GM12891 (cell line): Measurements from ENCODE around the gene PSTK.

Experiments used
- DNase-seq: peaks from one replicate; pipeline ENCODE4 v3.0.0; 2011; ENCODE audit warnings: low spot score; ENCODE audit not compliant: insufficient read length
- FAIRE-seq: peaks from 2 replicates; lab custom pipeline; 2011; peaks lifted over from hg19 to GRCh38; lab: Jason Lieb, UNC
- PAX5 ChIP-seq: IDR thresholded peaks from 2 replicates; pipeline ENCODE4 v1.6.1; 2011; ENCODE audit warnings: low read length, moderate library complexity, mild to moderate bottlenecking; ENCODE audit not compliant: insufficient read depth, severe bottlenecking
- POLR2A ChIP-seq: IDR thresholded peaks from 2 replicates; pipeline ENCODE4 v1.6.1; 2011; ENCODE audit warnings: low read depth, low read length, control low read depth
- POLR2AphosphoS5 ChIP-seq: IDR thresholded peaks from 2 replicates; pipeline ENCODE4 v1.6.1; 2011; ENCODE audit warnings: low read depth, low read length, control low read depth
- POU2F2 ChIP-seq: IDR thresholded peaks from 2 replicates; pipeline ENCODE4 v1.6.1; 2011; ENCODE audit warnings: low read depth, mild to moderate bottlenecking, control low read depth, low read length, moderate library complexity
- SPI1 ChIP-seq: IDR thresholded peaks from 2 replicates; pipeline ENCODE4 v1.6.1; 2011; ENCODE audit warnings: low read depth, low read length, control low read depth
- TAF1 ChIP-seq: IDR thresholded peaks from 2 replicates; pipeline ENCODE4 v1.6.1; 2011; ENCODE audit warnings: low read depth, low read length, control low read depth

Gene PSTK

DNA sequence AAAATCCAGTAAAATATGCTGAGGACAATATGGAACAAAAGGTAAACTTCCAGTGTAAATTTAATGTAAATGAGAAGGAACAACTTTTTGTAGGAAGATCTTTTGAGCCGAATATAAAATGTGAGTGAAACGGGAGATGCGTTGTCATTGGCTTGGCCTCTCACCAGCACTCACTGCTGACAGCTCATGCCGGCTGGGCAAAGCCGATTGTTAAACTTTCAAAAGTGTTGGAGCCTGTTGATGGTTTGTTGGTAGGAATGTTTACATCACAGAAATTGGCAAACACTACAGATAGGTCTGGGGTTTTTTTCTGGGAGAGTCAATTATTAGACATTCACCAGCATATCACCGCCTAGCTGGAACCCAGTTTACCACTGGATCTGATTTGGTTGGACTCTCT lies 6.1 kb downstream of the PSTK start:
- no peak for DNase-seq
- TF ChIP-seq SPI1 = no peak
- FAIRE-seq = no peak

- no peak for TF ChIP-seq POU2F2
- no peak for TF ChIP-seq SPI1
- TF ChIP-seq POLR2AphosphoS5 = no peak
- no peak for TF ChIP-seq PAX5
- no peak for TF ChIP-seq POLR2A
- TF ChIP-seq TAF1 = no peak
- no peak for DNase-seq
- FAIRE-seq = no peak
These were observed 8.3 kb downstream of the PSTK start for GRCh38 chr10:122988501-122988900.

DNA sequence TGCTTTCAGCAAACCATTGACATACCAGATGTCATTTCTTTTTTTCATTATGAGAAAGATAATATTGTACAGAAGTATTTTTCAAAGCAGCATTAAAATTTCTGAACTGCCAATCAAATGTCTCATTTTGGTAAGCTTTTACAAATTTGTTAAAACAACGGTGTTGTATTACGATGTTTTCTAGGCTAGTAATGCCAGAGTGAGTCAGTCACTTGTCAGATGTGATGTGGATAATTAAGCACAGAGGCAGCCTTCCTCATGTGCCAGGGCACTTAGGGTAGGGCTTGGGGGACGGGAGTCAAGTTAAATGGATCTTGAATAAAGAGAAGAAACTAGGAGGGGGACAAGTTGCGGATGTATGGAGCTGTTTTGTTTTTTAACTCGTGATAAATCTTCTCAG lies 10.1 kb downstream of the PSTK start:
- DNase-seq (no peak), FAIRE-seq (no peak)
- no peak for TF ChIP-seq POLR2A
- no peak for TF ChIP-seq POU2F2
- no peak for TF ChIP-seq PAX5
- no peak for TF ChIP-seq SPI1
- TF ChIP-seq TAF1 = no peak
- no peak for TF ChIP-seq POLR2AphosphoS5

DNA sequence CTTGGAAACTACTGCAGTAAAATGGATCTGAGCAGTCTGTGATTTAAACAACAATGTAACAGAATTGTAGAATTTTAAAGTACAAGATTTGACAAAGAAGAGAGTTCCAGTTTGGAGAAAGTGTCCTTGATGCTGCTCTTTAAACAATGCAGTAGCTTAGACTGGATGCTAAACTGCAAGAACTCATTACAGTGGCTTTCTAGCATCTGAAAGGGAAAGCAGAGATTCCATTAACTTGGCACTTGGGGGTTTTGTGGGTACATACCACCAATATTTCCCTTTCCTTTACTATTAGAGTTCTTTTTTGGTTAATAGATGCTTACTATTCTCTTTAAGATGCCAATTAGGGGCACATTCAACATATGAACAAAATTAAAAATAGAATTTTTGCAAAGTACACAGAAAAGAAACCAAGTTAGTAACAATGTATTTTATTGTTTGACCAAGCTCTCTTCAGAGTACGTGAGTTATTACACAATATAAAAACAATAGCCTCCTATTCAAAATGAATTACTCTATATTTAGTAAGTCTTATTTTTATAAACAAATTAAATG lies 11.9 kb downstream of the PSTK start:
- TF ChIP-seq TAF1 = no peak
- no peak for TF ChIP-seq SPI1
- TF ChIP-seq POLR2AphosphoS5 = no peak
- TF ChIP-seq POLR2A = no peak
- no peak for TF ChIP-seq PAX5
- no peak for TF ChIP-seq POU2F2
- FAIRE-seq (no peak), DNase-seq (no peak)

DNA sequence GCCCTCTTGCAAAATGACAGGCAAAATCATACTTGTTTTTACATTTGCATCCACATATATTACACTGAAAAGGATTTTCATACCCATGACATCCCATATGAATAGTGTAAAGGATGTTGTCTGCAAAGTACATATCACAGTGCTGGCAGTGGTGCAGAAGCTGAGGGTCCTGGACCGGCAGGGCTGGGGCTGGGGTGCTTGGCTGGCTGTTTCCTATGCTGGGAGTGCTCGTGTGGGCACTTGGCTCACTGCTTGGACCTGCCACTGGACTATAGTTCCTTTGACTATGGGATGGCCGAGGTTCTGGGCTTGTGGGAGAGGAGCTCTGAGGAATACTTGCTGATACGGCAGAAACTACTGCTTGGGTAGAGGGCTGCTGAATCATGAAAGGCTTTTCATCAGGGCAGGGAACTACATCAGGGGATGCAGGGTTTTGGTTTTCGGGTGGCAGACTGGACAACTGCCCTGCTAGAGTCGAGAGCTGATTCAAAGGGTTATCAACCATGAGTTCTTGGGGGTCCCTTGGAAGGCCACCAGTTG lies 13.7 kb downstream of the PSTK start:
- no peak for FAIRE-seq
- TF ChIP-seq POLR2A (no peak), POLR2AphosphoS5 (no peak), POU2F2 (no peak), SPI1 (no peak), PAX5 (no peak), TAF1 (no peak)

GRCh38 chr10:122995936-122996335 lies 15.7 kb downstream of the PSTK start:
- DNase-seq (no peak), FAIRE-seq (no peak)
- TF ChIP-seq POLR2A (no peak), PAX5 (no peak)

More for the DNA sequence above, 13.7 kb downstream of the PSTK start:
- DNase-seq = no peak

DNA sequence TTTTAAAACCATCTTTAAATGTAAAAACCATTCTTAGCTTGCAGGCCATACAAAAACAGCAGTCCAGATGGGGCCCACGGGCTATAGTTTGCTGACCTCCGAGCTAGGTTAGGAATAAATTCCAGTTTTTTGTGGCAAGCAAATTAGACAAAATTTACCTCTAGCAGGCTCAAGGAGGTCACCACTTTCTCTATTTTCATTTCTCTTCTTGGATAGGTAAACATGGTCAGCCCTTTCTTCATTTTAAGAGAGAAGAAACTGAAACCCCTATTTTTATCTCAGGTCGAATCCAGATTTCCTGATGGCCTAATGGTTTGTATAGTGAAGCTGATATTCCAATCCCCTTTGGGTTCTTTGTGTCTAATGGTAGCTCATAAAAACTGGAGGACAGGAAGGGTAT lies 17.7 kb downstream of the PSTK start:
- FAIRE-seq = peak; percentile 70
- DNase-seq = no peak
- TF ChIP-seq POU2F2 (no peak), TAF1 (no peak), POLR2A (no peak)

GRCh38 chr10:122998360-122998917 lies 18.2 kb downstream of the PSTK start:
- TF ChIP-seq POLR2A (no peak), PAX5 (no peak), POU2F2 (no peak), POLR2AphosphoS5 (no peak), SPI1 (no peak)
- DNase-seq (no peak), FAIRE-seq (no peak)

GRCh38 chr10:122998934-122999333 lies 18.7 kb downstream of the PSTK start:
- FAIRE-seq (no peak), DNase-seq (no peak)
- TF ChIP-seq PAX5 = no peak
- no peak for TF ChIP-seq POU2F2
- TF ChIP-seq POLR2AphosphoS5 = no peak
- no peak for TF ChIP-seq TAF1
- no peak for TF ChIP-seq POLR2A
- no peak for TF ChIP-seq SPI1

GRCh38 chr10:122999347-122999746 lies 19.1 kb downstream of the PSTK start:
- DNase-seq = no peak
- no peak for TF ChIP-seq TAF1
- no peak for TF ChIP-seq PAX5
- TF ChIP-seq POLR2A = no peak
- TF ChIP-seq POLR2AphosphoS5 = no peak
- TF ChIP-seq POU2F2 = no peak
- TF ChIP-seq SPI1 = no peak
- FAIRE-seq = peak; percentile 75

DNA sequence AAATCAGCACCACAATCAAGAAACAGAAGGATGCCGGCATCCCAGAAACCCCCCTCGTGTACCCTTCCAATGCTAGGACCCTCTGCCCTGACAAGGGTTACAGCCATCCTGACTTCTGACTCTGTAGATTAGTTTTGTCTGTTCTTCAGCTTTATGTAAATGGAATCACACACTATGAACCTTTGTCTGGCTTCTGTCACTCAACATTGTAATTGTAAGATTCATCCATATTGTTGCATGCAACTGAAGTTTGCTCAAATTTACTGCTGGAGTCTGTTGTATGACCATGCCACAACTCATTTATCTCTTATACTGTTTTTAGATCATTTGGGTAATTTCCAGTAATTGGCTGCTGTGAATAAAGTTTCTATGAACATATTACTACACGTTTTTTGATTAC lies 20.0 kb downstream of the PSTK start:
- DNase-seq (no peak), FAIRE-seq (peak; percentile 16)
- TF ChIP-seq POLR2AphosphoS5 (no peak), PAX5 (no peak), TAF1 (no peak), POLR2A (no peak), POU2F2 (no peak), SPI1 (no peak)
